Measurements from ENCODE around the gene APCDD1L. TPM values are rescaled to one million over a fixed set of nuclear protein-coding genes. Genes with fewer than 3 reads are reported as not detected.
"Not testable (repeated sequence)": the region's sequence is repeated elsewhere in the genome, so short reads cannot be mapped to it uniquely, and the experiment has no call there.

Gene APCDD1L
- polyA plus RNA-seq, 2 donors: 0.06 to 0.09 TPM

DNA sequence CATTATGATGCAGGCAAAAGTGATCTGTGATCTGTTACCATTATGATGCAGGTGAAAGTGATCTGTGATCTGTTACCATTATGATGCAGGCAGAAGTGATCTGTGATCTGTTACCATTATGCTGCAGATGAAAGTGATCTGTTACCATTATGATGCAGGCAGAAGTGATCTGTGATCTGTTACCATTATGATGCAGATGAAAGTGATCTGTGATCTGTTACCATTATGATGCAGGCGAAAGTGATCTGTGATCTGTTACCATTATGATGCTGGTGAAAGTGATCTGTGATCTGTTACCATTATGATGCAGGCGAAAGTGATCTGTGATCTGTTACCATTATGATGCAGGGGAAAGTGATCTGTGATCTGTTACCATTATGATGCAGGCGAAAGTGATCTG lies 87.6 kb downstream of the APCDD1L start:
- not testable (repeated sequence) for H3K9me3 ChIP-seq (ENCODE audit: control insufficient read depth in 2 of 2, insufficient read depth in 1 of 2, low read depth in 1 of 2, low read length in 1 of 2); H3K27me3 ChIP-seq (ENCODE audit: control insufficient read depth in 1 of 2, insufficient read depth in 2 of 2, low read length in 2 of 2); H3K4me1 ChIP-seq (ENCODE audit: control insufficient read depth in 2 of 2, insufficient read depth in 2 of 2, low read length in 1 of 2); H3K36me3 ChIP-seq (ENCODE audit: control insufficient read depth in 2 of 2, insufficient read depth in 2 of 2, low read length in 1 of 2); H3K4me3 ChIP-seq (ENCODE audit: low read depth in 1 of 2, low read length in 2 of 2); H3K27ac ChIP-seq (ENCODE audit: low read depth in 2 of 2, low read length in 1 of 2)
- 95 to 96% methylated on average over 3 of the region's 3 CpGs for WGBS, 2 donors

DNA sequence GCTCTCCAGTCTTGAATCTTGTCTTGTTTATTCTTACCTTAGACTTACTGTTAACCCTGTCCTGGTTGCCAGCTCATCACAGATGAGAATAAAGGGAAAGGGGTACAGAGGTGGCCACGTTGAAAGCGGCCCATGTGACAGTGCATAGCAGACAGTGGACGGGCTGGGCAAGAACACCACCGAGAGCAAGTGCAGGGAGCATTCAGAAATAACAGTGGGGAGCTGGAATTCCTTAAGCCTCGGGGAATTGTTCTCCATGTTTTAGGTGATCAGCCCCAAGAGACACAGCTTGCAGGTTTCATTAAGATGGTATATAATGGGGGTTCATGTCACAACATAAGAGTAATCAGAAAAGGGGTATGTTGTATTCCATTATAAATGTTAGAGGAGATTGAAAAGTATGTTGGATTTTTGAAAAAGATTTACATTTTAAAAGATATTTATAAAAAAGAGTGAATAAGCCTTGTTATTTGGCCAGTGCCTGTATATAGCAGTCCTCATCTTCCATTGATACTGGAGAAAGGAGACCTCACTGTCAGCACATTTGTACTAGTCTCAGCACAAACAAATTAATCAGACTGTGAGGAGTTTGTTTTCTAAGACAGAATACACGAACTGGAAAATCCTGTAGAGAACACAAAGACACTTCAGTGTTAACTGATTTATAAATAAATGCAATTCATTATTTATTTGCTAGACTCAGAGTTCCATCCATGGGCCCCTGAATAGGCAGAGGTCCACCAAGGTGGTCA lies 90.8 kb downstream of the APCDD1L start:
- Histone ChIP-seq H3K4me1 (ENCODE audit: control insufficient read depth in 2 of 2, insufficient read depth in 2 of 2, low read length in 1 of 2) (no peaks in the 10 kb centered on the region), H3K4me3 (ENCODE audit: low read depth in 1 of 2, low read length in 2 of 2) (no peak overlapping the region), H3K27ac (ENCODE audit: low read depth in 2 of 2, low read length in 1 of 2) (no peak overlapping the region), H3K9me3 (ENCODE audit: control insufficient read depth in 2 of 2, insufficient read depth in 1 of 2, low read depth in 1 of 2, low read length in 1 of 2) (no peaks in the 10 kb centered on the region), H3K27me3 (ENCODE audit: control insufficient read depth in 1 of 2, insufficient read depth in 2 of 2, low read length in 2 of 2) (no peaks in the 10 kb centered on the region), H3K36me3 (ENCODE audit: control insufficient read depth in 2 of 2, insufficient read depth in 2 of 2, low read length in 1 of 2) (peaks cover under 1 to 8% of the 10 kb centered on the region in 2 donors)
- WGBS, 2 donors: 84 to 88% methylated on average over 6 of the region's 6 CpGs

DNA sequence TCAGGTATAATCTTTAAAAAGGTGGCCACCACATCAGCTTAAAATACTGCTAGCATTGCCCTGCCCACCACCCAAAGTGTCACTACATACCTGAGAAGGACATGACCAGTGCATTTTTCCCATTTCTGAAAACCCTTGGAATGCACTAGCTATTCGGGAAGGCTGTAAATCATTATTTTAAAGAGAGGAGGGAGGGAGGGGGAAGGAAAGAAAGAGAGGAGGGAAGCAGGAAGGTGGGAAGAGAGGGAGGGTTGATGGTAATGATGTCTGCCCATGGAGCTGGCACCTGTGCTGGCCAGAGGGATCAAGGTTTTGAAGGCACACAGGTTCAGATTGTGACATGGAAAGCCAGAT lies 93.7 kb downstream of the APCDD1L start:
- H3K36me3 ChIP-seq (ENCODE audit: control insufficient read depth in 2 of 2, insufficient read depth in 2 of 2, low read length in 1 of 2): peaks cover 3 to 5% of the 10 kb centered on the region in 2 donors
- no peaks in the 10 kb centered on the region for H3K9me3 ChIP-seq (ENCODE audit: control insufficient read depth in 2 of 2, insufficient read depth in 1 of 2, low read depth in 1 of 2, low read length in 1 of 2)
- H3K4me3 ChIP-seq (ENCODE audit: low read depth in 1 of 2, low read length in 2 of 2): no peak overlapping the region
- H3K27ac ChIP-seq (ENCODE audit: low read depth in 2 of 2, low read length in 1 of 2): no peak overlapping the region
- H3K4me1 ChIP-seq (ENCODE audit: control insufficient read depth in 2 of 2, insufficient read depth in 2 of 2, low read length in 1 of 2): no peaks in the 10 kb centered on the region
- WGBS, 2 donors: 53 to 75% methylated on average over 1 of the region's 1 CpG
- H3K27me3 ChIP-seq (ENCODE audit: control insufficient read depth in 1 of 2, insufficient read depth in 2 of 2, low read length in 2 of 2): no peaks in the 10 kb centered on the region

DNA sequence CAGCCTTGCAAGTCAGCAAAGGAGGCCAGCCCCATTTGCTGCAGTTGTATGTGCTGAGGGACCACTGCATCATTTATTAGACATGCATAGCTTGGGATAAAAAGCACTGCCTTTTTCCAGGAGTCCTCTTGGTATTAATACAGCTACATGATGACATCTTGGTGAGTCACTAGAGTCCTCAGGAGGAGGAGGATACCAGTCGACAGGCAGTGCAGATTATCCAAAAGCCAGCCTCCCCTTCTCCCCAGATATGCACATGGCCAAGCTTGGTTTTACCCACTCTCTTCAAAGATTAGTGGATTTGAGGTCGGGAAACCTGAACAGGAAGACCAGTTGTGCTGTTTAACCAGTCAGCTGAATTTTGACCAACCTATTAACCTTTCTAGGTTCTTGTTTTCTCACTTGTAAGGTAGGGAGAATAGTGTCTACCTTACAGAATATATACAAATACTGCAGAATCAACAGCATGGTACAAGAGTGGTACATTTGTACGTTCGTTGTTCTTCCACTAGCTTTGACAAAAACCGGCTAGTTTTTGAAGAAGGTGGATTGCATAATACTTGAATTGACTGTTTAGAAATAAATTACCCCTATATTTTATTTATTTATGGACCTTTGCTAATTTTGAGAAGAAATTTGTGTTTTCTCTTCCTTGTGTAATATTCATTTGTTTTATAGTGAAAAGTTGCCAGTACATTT lies 94.3 kb downstream of the APCDD1L start:
- Histone ChIP-seq H3K9me3 (ENCODE audit: control insufficient read depth in 2 of 2, insufficient read depth in 1 of 2, low read depth in 1 of 2, low read length in 1 of 2) (no peaks in the 10 kb centered on the region), H3K27ac (ENCODE audit: low read depth in 2 of 2, low read length in 1 of 2) (no peak overlapping the region), H3K4me3 (ENCODE audit: low read depth in 1 of 2, low read length in 2 of 2) (no peak overlapping the region), H3K27me3 (ENCODE audit: control insufficient read depth in 1 of 2, insufficient read depth in 2 of 2, low read length in 2 of 2) (no peaks in the 10 kb centered on the region), H3K4me1 (ENCODE audit: control insufficient read depth in 2 of 2, insufficient read depth in 2 of 2, low read length in 1 of 2) (no peaks in the 10 kb centered on the region), H3K36me3 (ENCODE audit: control insufficient read depth in 2 of 2, insufficient read depth in 2 of 2, low read length in 1 of 2) (peaks cover 2 to 3% of the 10 kb centered on the region in 2 donors)
- WGBS, 2 donors: 80 to 86% methylated on average over 5 of the region's 5 CpGs

DNA sequence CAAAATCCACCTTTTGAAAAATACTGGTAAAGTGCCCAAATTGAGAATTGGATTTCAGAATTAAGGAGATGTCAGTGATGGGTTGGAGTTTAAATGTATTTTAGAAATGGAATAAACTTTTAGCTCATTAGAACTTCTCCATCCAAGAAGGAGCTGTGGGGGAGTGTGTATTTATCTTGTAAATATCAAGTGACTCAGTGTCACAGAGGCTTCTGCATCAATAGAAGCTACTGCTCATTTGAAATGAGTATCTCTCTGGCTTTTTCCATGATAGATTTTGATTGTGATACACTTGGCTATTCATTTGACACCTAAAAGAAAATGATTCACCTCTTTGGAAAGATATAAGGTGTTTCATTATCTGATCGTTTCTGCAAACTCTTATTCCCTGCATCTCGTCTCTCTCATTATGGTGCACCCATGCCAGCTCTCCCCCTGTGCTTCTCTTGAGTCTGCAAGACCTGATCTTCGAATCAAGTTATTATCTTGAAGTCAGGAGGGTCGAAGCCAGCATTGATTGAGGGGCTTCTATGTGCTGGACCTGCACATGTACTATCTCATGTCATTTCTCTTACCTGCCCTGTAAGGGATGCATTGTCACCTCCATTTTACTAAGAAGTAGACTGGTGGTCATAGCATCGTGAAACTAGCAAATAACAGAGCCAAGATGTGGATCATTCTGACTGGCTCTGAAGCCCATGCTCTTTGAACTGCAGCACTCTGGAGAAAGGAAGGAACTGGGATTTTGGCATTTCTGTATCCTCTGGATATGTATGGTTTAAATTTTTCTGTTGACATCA lies 96.0 kb downstream of the APCDD1L start:
- 84 to 87% methylated on average over 5 of the region's 5 CpGs for WGBS, 2 donors
- H3K4me3 ChIP-seq (ENCODE audit: low read depth in 1 of 2, low read length in 2 of 2): no peak overlapping the region
- H3K27ac ChIP-seq (ENCODE audit: low read depth in 2 of 2, low read length in 1 of 2): no peak overlapping the region
- H3K36me3 ChIP-seq (ENCODE audit: control insufficient read depth in 2 of 2, insufficient read depth in 2 of 2, low read length in 1 of 2): peaks cover 2 to 3% of the 10 kb centered on the region in 2 donors
- H3K4me1 ChIP-seq (ENCODE audit: control insufficient read depth in 2 of 2, insufficient read depth in 2 of 2, low read length in 1 of 2): no peaks in the 10 kb centered on the region
- H3K27me3 ChIP-seq (ENCODE audit: control insufficient read depth in 1 of 2, insufficient read depth in 2 of 2, low read length in 2 of 2): no peaks in the 10 kb centered on the region
- no peaks in the 10 kb centered on the region for H3K9me3 ChIP-seq (ENCODE audit: control insufficient read depth in 2 of 2, insufficient read depth in 1 of 2, low read depth in 1 of 2, low read length in 1 of 2)

DNA sequence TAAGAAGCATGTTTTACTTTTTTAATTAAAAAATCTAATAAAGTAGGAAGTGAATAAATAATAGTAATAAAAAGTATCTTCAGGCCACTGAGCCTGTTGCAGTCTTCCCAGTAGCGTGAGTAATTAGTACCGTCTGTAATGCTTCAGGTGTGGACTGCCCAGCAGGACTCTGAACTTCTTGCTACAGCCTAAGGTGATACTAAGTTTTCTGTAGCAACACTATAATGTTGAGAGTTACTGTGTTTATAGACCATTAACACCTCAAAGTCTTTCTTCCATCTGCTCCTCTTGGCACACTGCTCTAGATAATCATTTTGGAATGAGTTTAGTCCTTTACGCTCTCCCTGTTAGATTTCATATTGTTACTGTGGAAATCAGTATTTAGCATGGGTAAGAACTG lies 97.8 kb downstream of the APCDD1L start:
- H3K4me3 ChIP-seq (ENCODE audit: low read depth in 1 of 2, low read length in 2 of 2): no peak overlapping the region
- peaks cover 2 to 3% of the 10 kb centered on the region in 2 donors for H3K36me3 ChIP-seq (ENCODE audit: control insufficient read depth in 2 of 2, insufficient read depth in 2 of 2, low read length in 1 of 2)
- no peaks in the 10 kb centered on the region for H3K4me1 ChIP-seq (ENCODE audit: control insufficient read depth in 2 of 2, insufficient read depth in 2 of 2, low read length in 1 of 2)
- no peaks in the 10 kb centered on the region for H3K9me3 ChIP-seq (ENCODE audit: control insufficient read depth in 2 of 2, insufficient read depth in 1 of 2, low read depth in 1 of 2, low read length in 1 of 2)
- H3K27ac ChIP-seq (ENCODE audit: low read depth in 2 of 2, low read length in 1 of 2): no peak overlapping the region
- WGBS, 2 donors: 92 to 93% methylated on average over 3 of the region's 3 CpGs
- H3K27me3 ChIP-seq (ENCODE audit: control insufficient read depth in 1 of 2, insufficient read depth in 2 of 2, low read length in 2 of 2): no peaks in the 10 kb centered on the region

DNA sequence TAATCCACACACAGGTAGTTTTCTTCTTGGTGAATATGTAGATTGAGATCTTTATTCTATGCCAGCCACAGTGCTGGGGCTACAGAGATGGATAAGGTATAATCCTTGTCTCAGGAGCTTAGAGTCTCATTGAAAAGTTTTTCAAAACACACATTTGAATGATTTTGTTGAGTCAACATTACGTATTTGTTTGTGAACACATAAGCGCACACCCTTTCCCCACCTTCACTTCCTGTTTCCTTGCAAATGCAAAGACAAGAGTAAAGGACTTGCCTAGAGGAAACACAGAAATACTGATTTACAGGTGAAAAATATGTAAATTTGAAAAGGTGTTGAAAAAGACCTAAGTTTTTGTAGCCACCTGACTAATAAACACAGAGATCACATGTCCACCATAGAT lies 98.4 kb downstream of the APCDD1L start:
- no peak overlapping the region for H3K27ac ChIP-seq (ENCODE audit: low read depth in 2 of 2, low read length in 1 of 2)
- H3K4me1 ChIP-seq (ENCODE audit: control insufficient read depth in 2 of 2, insufficient read depth in 2 of 2, low read length in 1 of 2): no peaks in the 10 kb centered on the region
- peaks cover 2 to 3% of the 10 kb centered on the region in 2 donors for H3K36me3 ChIP-seq (ENCODE audit: control insufficient read depth in 2 of 2, insufficient read depth in 2 of 2, low read length in 1 of 2)
- no peaks in the 10 kb centered on the region for H3K27me3 ChIP-seq (ENCODE audit: control insufficient read depth in 1 of 2, insufficient read depth in 2 of 2, low read length in 2 of 2)
- no peaks in the 10 kb centered on the region for H3K9me3 ChIP-seq (ENCODE audit: control insufficient read depth in 2 of 2, insufficient read depth in 1 of 2, low read depth in 1 of 2, low read length in 1 of 2)
- 68 to 78% methylated on average over 2 of the region's 2 CpGs for WGBS, 2 donors
- H3K4me3 ChIP-seq (ENCODE audit: low read depth in 1 of 2, low read length in 2 of 2): no peak overlapping the region

DNA sequence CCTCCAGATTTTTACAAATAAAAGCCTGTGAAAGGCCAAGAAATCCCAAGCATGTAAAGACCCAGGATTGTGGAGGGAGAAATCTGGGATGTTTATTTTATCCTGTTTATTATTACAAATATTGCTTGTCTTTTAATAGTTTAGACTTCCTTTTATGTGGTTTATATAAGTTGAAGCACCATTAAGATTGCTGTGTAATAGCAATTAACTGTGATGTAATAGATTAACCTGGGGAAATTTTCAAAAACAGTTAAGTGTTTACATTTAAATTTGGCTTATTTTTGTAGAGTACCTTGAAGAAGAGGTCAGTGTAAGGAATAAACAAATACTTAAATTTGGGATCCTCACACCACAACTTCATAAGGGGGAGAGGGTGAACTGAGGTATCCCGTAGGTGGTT lies 99.1 kb downstream of the APCDD1L start:
- no peaks in the 10 kb centered on the region for H3K4me1 ChIP-seq (ENCODE audit: control insufficient read depth in 2 of 2, insufficient read depth in 2 of 2, low read length in 1 of 2)
- no peak overlapping the region for H3K4me3 ChIP-seq (ENCODE audit: low read depth in 1 of 2, low read length in 2 of 2)
- no peaks in the 10 kb centered on the region for H3K9me3 ChIP-seq (ENCODE audit: control insufficient read depth in 2 of 2, insufficient read depth in 1 of 2, low read depth in 1 of 2, low read length in 1 of 2)
- H3K27me3 ChIP-seq (ENCODE audit: control insufficient read depth in 1 of 2, insufficient read depth in 2 of 2, low read length in 2 of 2): no peaks in the 10 kb centered on the region
- peaks cover 2 to 3% of the 10 kb centered on the region in 2 donors for H3K36me3 ChIP-seq (ENCODE audit: control insufficient read depth in 2 of 2, insufficient read depth in 2 of 2, low read length in 1 of 2)
- 76 to 96% methylated on average over 1 of the region's 1 CpG for WGBS, 2 donors
- H3K27ac ChIP-seq (ENCODE audit: low read depth in 2 of 2, low read length in 1 of 2): no peak overlapping the region

DNA sequence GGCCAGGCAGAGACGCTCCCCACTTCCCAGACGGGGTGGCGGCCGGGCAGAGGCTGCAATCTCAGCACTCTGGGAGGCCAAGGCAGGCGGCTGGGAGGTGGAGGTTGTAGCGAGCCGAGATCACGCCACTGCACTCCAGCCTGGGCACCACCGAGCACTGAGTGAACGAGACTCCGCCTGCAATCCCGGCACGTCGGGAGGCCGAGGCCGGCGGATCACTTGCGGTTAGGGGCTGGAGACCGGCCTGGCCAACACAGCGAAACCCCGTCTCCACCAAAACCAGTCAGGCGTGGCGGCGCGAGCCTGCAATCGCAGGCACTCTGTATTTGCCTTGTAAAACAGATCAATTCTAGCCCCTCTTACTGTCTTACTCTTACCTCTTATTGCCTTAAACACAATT lies 100.4 kb downstream of the APCDD1L start:
- H3K27me3 ChIP-seq (ENCODE audit: control insufficient read depth in 1 of 2, insufficient read depth in 2 of 2, low read length in 2 of 2); H3K27ac ChIP-seq (ENCODE audit: low read depth in 2 of 2, low read length in 1 of 2); H3K9me3 ChIP-seq (ENCODE audit: control insufficient read depth in 2 of 2, insufficient read depth in 1 of 2, low read depth in 1 of 2, low read length in 1 of 2); H3K36me3 ChIP-seq (ENCODE audit: control insufficient read depth in 2 of 2, insufficient read depth in 2 of 2, low read length in 1 of 2); H3K4me1 ChIP-seq (ENCODE audit: control insufficient read depth in 2 of 2, insufficient read depth in 2 of 2, low read length in 1 of 2); H3K4me3 ChIP-seq (ENCODE audit: low read depth in 1 of 2, low read length in 2 of 2): not testable (repeated sequence)
- WGBS, 2 donors: 97 to 98% methylated on average over 20 to 26 of the region's 26 CpGs
